Cardiac muscle cell (in vitro differentiated cells and primary cell): ENCODE results near the gene CFAP69. TPM values are rescaled to one million over a fixed set of nuclear protein-coding genes. Genes with fewer than 3 reads are reported as not detected.

Experiments used
- DNase-seq, 2 donors: peaks; one replicate each; pipeline versions ENCODE4 v3.0.0 to v3.0.0-alpha.2; 2010 to 2017; ENCODE audit warnings: low read depth in 1 of 2, low spot score in 1 of 2
- H3K27ac ChIP-seq: fragments of 200-600 bp; sonication (generic); 2 replicates; pipeline ENCODE4 v1.5.1; 2016
- H3K27me3 ChIP-seq: fragments of 200-600 bp; sonication (generic); 2 replicates; pipeline ENCODE4 v1.6.0; 2016; ENCODE audit warnings: control low read depth
- H3K36me3 ChIP-seq: fragments of 200-600 bp; sonication (generic); 2 replicates; pipeline ENCODE4 v1.5.1; 2016; ENCODE audit warnings: control low read depth
- H3K4me1 ChIP-seq: fragments of 200-600 bp; sonication (generic); 2 replicates; pipeline ENCODE4 v1.8.1; 2017; ENCODE audit warnings: low read depth, mild to moderate bottlenecking, mixed run types
- H3K4me3 ChIP-seq: fragments of 200-600 bp; sonication (generic); 2 replicates; pipeline ENCODE4 v1.5.1; 2016; ENCODE audit warnings: mild to moderate bottlenecking
- H3K9me3 ChIP-seq: fragments of 200-600 bp; sonication (generic); 2 replicates; pipeline ENCODE4 v1.5.1; 2017; ENCODE audit warnings: low read depth, mild to moderate bottlenecking, control low read depth
- polyA plus RNA-seq: library from polyadenylated mRNA; unstranded; fragments of >200 nt; fragmentation: Nextera tagmentation; extraction: Ambion mirVana; gene quantifications from 2 replicates; pipeline ENCODE4 v1.2.1, GENCODE V29; 2016
- total RNA-seq: library from RNA; depleted of rRNA; stranded (reverse); fragments of >200 nt; gene quantifications from 2 replicates; pipeline ENCODE4 v1.2.3, GENCODE V29; 2016
- TF ChIP-seq, protein P1 (sequence below): IDR thresholded peaks from 2 replicates; pipeline ENCODE4 v1.5.1; 2012; ENCODE audit warnings: low read depth, mild to moderate bottlenecking, low read length

The CFAP69 gene
- total and polyA plus RNA-seq, 2 experiments from 2014 or later, result 2.5 to 19.2 TPM

- no peaks in the 10 kb centered on the region for H3K4me1 ChIP-seq
- no peaks in the 10 kb centered on the region for H3K36me3 ChIP-seq
- H3K27me3 ChIP-seq, result no peaks in the 10 kb centered on the region
- TF ChIP-seq, protein P1, sequence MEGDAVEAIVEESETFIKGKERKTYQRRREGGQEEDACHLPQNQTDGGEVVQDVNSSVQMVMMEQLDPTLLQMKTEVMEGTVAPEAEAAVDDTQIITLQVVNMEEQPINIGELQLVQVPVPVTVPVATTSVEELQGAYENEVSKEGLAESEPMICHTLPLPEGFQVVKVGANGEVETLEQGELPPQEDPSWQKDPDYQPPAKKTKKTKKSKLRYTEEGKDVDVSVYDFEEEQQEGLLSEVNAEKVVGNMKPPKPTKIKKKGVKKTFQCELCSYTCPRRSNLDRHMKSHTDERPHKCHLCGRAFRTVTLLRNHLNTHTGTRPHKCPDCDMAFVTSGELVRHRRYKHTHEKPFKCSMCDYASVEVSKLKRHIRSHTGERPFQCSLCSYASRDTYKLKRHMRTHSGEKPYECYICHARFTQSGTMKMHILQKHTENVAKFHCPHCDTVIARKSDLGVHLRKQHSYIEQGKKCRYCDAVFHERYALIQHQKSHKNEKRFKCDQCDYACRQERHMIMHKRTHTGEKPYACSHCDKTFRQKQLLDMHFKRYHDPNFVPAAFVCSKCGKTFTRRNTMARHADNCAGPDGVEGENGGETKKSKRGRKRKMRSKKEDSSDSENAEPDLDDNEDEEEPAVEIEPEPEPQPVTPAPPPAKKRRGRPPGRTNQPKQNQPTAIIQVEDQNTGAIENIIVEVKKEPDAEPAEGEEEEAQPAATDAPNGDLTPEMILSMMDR, result no peak
- H3K4me3 ChIP-seq, result no peak overlapping the region
- no peaks in the 10 kb centered on the region for H3K9me3 ChIP-seq
- DNase-seq, result no peak
- no peak overlapping the region for H3K27ac ChIP-seq
Measured at GRCh38 chr7:90290244-90291113, 45.5 kb downstream of the CFAP69 start.

DNA sequence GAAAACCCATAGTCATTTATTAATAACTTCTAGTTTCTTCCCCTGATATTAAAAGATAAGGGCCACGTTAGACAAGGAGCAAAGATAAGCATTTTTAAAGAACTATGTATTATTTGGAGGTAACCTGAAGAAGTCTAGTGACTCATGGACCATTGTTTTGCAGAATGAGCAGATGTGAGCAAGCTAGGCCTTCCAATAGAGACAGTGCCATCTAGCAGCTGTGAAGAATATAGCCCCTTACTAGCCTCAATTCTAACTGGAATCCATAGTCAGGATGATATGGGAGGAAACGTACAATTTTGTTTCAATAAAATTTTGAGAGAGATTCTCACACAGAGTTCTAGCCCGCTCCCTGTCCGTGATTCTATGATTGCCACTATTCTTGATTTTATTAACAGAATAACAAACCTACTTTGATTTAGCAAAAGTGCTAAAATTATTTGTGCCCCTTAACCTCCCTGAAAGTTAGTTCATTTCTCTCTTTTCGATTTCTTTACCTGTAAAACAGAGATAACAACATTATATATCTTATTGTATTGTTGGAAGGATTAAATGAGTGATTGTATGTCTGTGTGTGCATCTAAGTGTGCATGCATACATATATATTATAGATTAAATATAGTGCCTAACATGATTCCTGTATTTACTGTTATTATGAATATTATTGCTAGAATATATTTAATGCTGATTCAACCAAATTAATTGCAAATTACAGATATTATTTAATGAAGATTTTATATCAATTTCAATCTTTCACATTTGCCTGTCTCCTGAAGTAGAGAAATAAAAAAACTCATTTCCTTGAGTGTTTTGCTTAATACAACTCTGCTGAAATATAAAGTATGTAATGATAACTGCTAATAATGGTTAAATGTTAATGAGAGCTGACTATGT, 53.4 kb downstream of the CFAP69 start:
- no peaks in the 10 kb centered on the region for H3K27me3 ChIP-seq
- H3K36me3 ChIP-seq, result no peaks in the 10 kb centered on the region
- no peak overlapping the region for H3K4me3 ChIP-seq
- H3K9me3 ChIP-seq, result no peaks in the 10 kb centered on the region
- TF ChIP-seq, protein P1, result peak; percentile 85
- no peaks in the 10 kb centered on the region for H3K4me1 ChIP-seq
- peak; percentile 41 to 84 for DNase-seq
- H3K27ac ChIP-seq, result no peak overlapping the region

- no peak overlapping the region for H3K27ac ChIP-seq
- H3K4me3 ChIP-seq, result no peak overlapping the region
- DNase-seq, result no peak
- no peaks in the 10 kb centered on the region for H3K36me3 ChIP-seq
- TF ChIP-seq, protein P1, result no peak
- no peaks in the 10 kb centered on the region for H3K27me3 ChIP-seq
- no peaks in the 10 kb centered on the region for H3K4me1 ChIP-seq
- H3K9me3 ChIP-seq, result no peaks in the 10 kb centered on the region
Measured at GRCh38 chr7:90303241-90303640, 58.3 kb downstream of the CFAP69 start.

- Histone ChIP-seq H3K4me1 (no peaks in the 10 kb centered on the region), H3K4me3 (no peak overlapping the region), H3K27ac (no peak overlapping the region), H3K36me3 (no peaks in the 10 kb centered on the region), H3K9me3 (no peaks in the 10 kb centered on the region), H3K27me3 (no peaks in the 10 kb centered on the region)
- TF ChIP-seq, protein P1, result no peak
- no peak for DNase-seq
Measured at GRCh38 chr7:90309872-90310271, 64.9 kb downstream of the CFAP69 start.

- Histone ChIP-seq H3K27me3 (peaks cover under 1% of the 10 kb centered on the region), H3K4me1 (no peaks in the 10 kb centered on the region), H3K4me3 (no peak overlapping the region), H3K9me3 (no peaks in the 10 kb centered on the region), H3K36me3 (no peaks in the 10 kb centered on the region), H3K27ac (no peak overlapping the region)
- no peak for DNase-seq
- TF ChIP-seq, protein P1, result no peak
Measured at GRCh38 chr7:90311175-90311574, 66.2 kb downstream of the CFAP69 start.
